Activated naive CD8-positive, alpha-beta T cell treated with anti-CD3 and anti-CD28 coated beads for 36 hours (primary cell): Measurements from ENCODE around the gene TSPAN3. TPM values are rescaled to one million over a fixed set of nuclear protein-coding genes. Genes with fewer than 3 reads are reported as not detected.

Experiments used
- DNase-seq: peaks from one replicate; pipeline ENCODE4 v3.0.0; 2021
- H3K27ac Mint-ChIP-seq: one replicate; pipeline ENCODE4 v1.8.0; 2022; ENCODE audit warnings: mild to moderate bottlenecking, moderate library complexity, mixed read lengths
- H3K27me3 Mint-ChIP-seq: one replicate; pipeline ENCODE4 v1.8.0; 2022; ENCODE audit warnings: mild to moderate bottlenecking, mixed read lengths
- H3K36me3 Mint-ChIP-seq: one replicate; pipeline ENCODE4 v1.8.0; 2021; ENCODE audit warnings: mild to moderate bottlenecking, mixed read lengths
- H3K4me1 Mint-ChIP-seq: one replicate; pipeline ENCODE4 v1.8.0; 2021; ENCODE audit warnings: mixed read lengths
- H3K4me3 Mint-ChIP-seq: one replicate; pipeline ENCODE4 v1.8.0; 2022; ENCODE audit warnings: mild to moderate bottlenecking, moderate library complexity, mixed read lengths
- H3K9me3 Mint-ChIP-seq: one replicate; pipeline ENCODE4 v1.8.0; 2022; ENCODE audit warnings: mixed read lengths
- total RNA-seq, 2 experiments: library from RNA; stranded (reverse); gene quantifications; one replicate each; pipeline ENCODE4 v1.2.3, GENCODE V29; 2021

Gene TSPAN3
- total RNA-seq, 2 experiments from 2014 or later = 40.6 to 43.1 TPM

GRCh38 chr15:77019521-77020331, 51.2 kb downstream of the TSPAN3 start:
- Mint-ChIP-seq H3K9me3 (no peaks in the 10 kb centered on the region), H3K4me3 (peak overlapping the region; percentile 50), H3K27me3 (no peaks in the 10 kb centered on the region), H3K4me1 (peaks cover 91% of the 10 kb centered on the region), H3K27ac (peak overlapping the region; percentile 100), H3K36me3 (peaks cover 39% of the 10 kb centered on the region)
- DNase-seq = peak; percentile 68

- H3K27me3 Mint-ChIP-seq = no peaks in the 10 kb centered on the region
Measured at GRCh38 chr15:77018796-77019505, 52.0 kb downstream of the TSPAN3 start.

GRCh38 chr15:77017761-77018720, 52.9 kb downstream of the TSPAN3 start:
- peak overlapping the region; percentile 100 for H3K27ac Mint-ChIP-seq
- H3K36me3 Mint-ChIP-seq = peaks cover 35% of the 10 kb centered on the region
- H3K4me3 Mint-ChIP-seq = peak overlapping the region; percentile 43
- no peaks in the 10 kb centered on the region for H3K27me3 Mint-ChIP-seq
- H3K9me3 Mint-ChIP-seq = no peaks in the 10 kb centered on the region
- DNase-seq = no peak
- H3K4me1 Mint-ChIP-seq = peaks cover 96% of the 10 kb centered on the region

More at GRCh38 chr15:77018796-77019505, 52.0 kb downstream of the TSPAN3 start:
- Mint-ChIP-seq H3K4me1 (peaks cover 96% of the 10 kb centered on the region), H3K4me3 (peak overlapping the region; percentile 43), H3K36me3 (peaks cover 39% of the 10 kb centered on the region), H3K9me3 (no peaks in the 10 kb centered on the region), H3K27ac (peak overlapping the region; percentile 100)
- no peak for DNase-seq

GRCh38 chr15:77017091-77017660, 53.7 kb downstream of the TSPAN3 start:
- H3K27me3 Mint-ChIP-seq = no peaks in the 10 kb centered on the region
- no peak for DNase-seq
- peaks cover 35% of the 10 kb centered on the region for H3K36me3 Mint-ChIP-seq
- H3K4me3 Mint-ChIP-seq = no peak overlapping the region
- peaks cover 94% of the 10 kb centered on the region for H3K4me1 Mint-ChIP-seq
- peak overlapping the region; percentile 2 for H3K27ac Mint-ChIP-seq
- no peaks in the 10 kb centered on the region for H3K9me3 Mint-ChIP-seq

- no peak for DNase-seq
- Mint-ChIP-seq H3K4me3 (no peak overlapping the region), H3K4me1 (peaks cover 92% of the 10 kb centered on the region), H3K27me3 (no peaks in the 10 kb centered on the region), H3K27ac (no peak overlapping the region), H3K36me3 (peaks cover 41% of the 10 kb centered on the region), H3K9me3 (no peaks in the 10 kb centered on the region)
Measured at GRCh38 chr15:77016321-77016695, 54.6 kb downstream of the TSPAN3 start.

GRCh38 chr15:77015646-77016320, 55.1 kb downstream of the TSPAN3 start:
- Mint-ChIP-seq H3K27me3 (no peaks in the 10 kb centered on the region), H3K36me3 (peaks cover 46% of the 10 kb centered on the region), H3K9me3 (no peaks in the 10 kb centered on the region), H3K4me3 (peak overlapping the region; percentile 23), H3K4me1 (peaks cover 92% of the 10 kb centered on the region), H3K27ac (peak overlapping the region; percentile 84)
- DNase-seq = no peak

- peaks cover 92% of the 10 kb centered on the region for H3K4me1 Mint-ChIP-seq
- H3K36me3 Mint-ChIP-seq = peaks cover 45% of the 10 kb centered on the region
- H3K9me3 Mint-ChIP-seq = no peaks in the 10 kb centered on the region
- peak overlapping the region; percentile 84 for H3K27ac Mint-ChIP-seq
- H3K4me3 Mint-ChIP-seq = peak overlapping the region; percentile 51
- H3K27me3 Mint-ChIP-seq = no peaks in the 10 kb centered on the region
- no peak for DNase-seq
Measured at GRCh38 chr15:77014132-77015081, 56.5 kb downstream of the TSPAN3 start.

- Mint-ChIP-seq H3K27ac (peak overlapping the region; percentile 84), H3K36me3 (peaks cover 45% of the 10 kb centered on the region)
Measured at GRCh38 chr15:77013776-77014131, 57.2 kb downstream of the TSPAN3 start.

GRCh38 chr15:77012868-77013267, 58.0 kb downstream of the TSPAN3 start:
- no peaks in the 10 kb centered on the region for H3K27me3 Mint-ChIP-seq
- H3K36me3 Mint-ChIP-seq = peaks cover 44% of the 10 kb centered on the region
- peaks cover 85% of the 10 kb centered on the region for H3K4me1 Mint-ChIP-seq
- peak overlapping the region; percentile 84 for H3K27ac Mint-ChIP-seq
- H3K4me3 Mint-ChIP-seq = peak overlapping the region; percentile 51
- peak; percentile 56 for DNase-seq
- no peaks in the 10 kb centered on the region for H3K9me3 Mint-ChIP-seq

More at GRCh38 chr15:77013776-77014131, 57.2 kb downstream of the TSPAN3 start:
- DNase-seq = peak; percentile 90
- peak overlapping the region; percentile 51 for H3K4me3 Mint-ChIP-seq
- H3K4me1 Mint-ChIP-seq = peaks cover 91% of the 10 kb centered on the region
- H3K9me3 Mint-ChIP-seq = no peaks in the 10 kb centered on the region
- no peaks in the 10 kb centered on the region for H3K27me3 Mint-ChIP-seq

- H3K4me3 Mint-ChIP-seq = peak overlapping the region; percentile 51
- H3K9me3 Mint-ChIP-seq = no peaks in the 10 kb centered on the region
- H3K27me3 Mint-ChIP-seq = no peaks in the 10 kb centered on the region
- peaks cover 79% of the 10 kb centered on the region for H3K4me1 Mint-ChIP-seq
- peaks cover 45% of the 10 kb centered on the region for H3K36me3 Mint-ChIP-seq
- peak overlapping the region; percentile 84 for H3K27ac Mint-ChIP-seq
- DNase-seq = no peak
Measured at GRCh38 chr15:77012117-77012712, 58.7 kb downstream of the TSPAN3 start.

- peaks cover 77% of the 10 kb centered on the region for H3K4me1 Mint-ChIP-seq
- DNase-seq = no peak
- peaks cover 3% of the 10 kb centered on the region for H3K9me3 Mint-ChIP-seq
- H3K4me3 Mint-ChIP-seq = no peak overlapping the region
- H3K36me3 Mint-ChIP-seq = peaks cover 58% of the 10 kb centered on the region
- H3K27me3 Mint-ChIP-seq = no peaks in the 10 kb centered on the region
- peak overlapping the region; percentile 60 for H3K27ac Mint-ChIP-seq
Measured at GRCh38 chr15:77010857-77011256, 60.1 kb downstream of the TSPAN3 start.

- Mint-ChIP-seq H3K4me3 (no peak overlapping the region), H3K27me3 (no peaks in the 10 kb centered on the region), H3K4me1 (peaks cover 77% of the 10 kb centered on the region), H3K36me3 (peaks cover 61% of the 10 kb centered on the region), H3K9me3 (peaks cover 4% of the 10 kb centered on the region), H3K27ac (peak overlapping the region; percentile 60)
- no peak for DNase-seq
Measured at GRCh38 chr15:77010312-77010686, 60.6 kb downstream of the TSPAN3 start.
